ENCODE results near the gene CWC25.

GRCh38 chr17:38751144-38751807, 73.8 kb downstream of the CWC25 start:
- no peak for TF ChIP-seq SREBF2 (CRISPR knock-in tag; IDR thresholded peaks at IDR 0.05)
- no peak for TF ChIP-seq PTBP1 (IDR thresholded peaks at IDR 0.05; ENCODE audit: low read depth, low read length)
- TF ChIP-seq CTCF (IDR thresholded peaks at IDR 0.05 in 2 of 3, conservative IDR thresholded peaks at IDR 0.05 in 1 of 3; ENCODE audit: insufficient read depth in 2 of 3, low read depth in 1 of 3, low read length in 3 of 3): no peak
- no peak for TF ChIP-seq GATA2 (CRISPR knock-in tag; IDR thresholded peaks at IDR 0.05)
- TF ChIP-seq MAX (CRISPR knock-in tag; IDR thresholded peaks at IDR 0.05): no peak
- no peak for TF ChIP-seq ELF4 (CRISPR knock-in tag; IDR thresholded peaks at IDR 0.05)
- no peak for TF ChIP-seq RBM14 (IDR thresholded peaks at IDR 0.05; ENCODE audit: borderline replicate concordance, insufficient read depth, low read depth, low read length)
- TF ChIP-seq ETS2 (tag; IDR thresholded peaks at IDR 0.05; ENCODE audit: borderline replicate concordance, poor library complexity, severe bottlenecking): no peak
- no peak for TF ChIP-seq NR2C2 (CRISPR knock-in tag; IDR thresholded peaks at IDR 0.05)
- TF ChIP-seq NR2C2 (tag; IDR thresholded peaks at IDR 0.05): no peak

All from K562 (cell line).